SK-N-SH (cell line): ENCODE measurements around the gene VDR.

Experiments used
- CTCF ChIP-seq: fragments of 200-600 bp; sonication (generic); IDR thresholded peaks from 2 replicates; pipeline ENCODE4 v1.6.1; 2017; ENCODE audit warnings: antibody characterized with exemption, mild to moderate bottlenecking, moderate library complexity
- EP300 ChIP-seq, 2 experiments: IDR thresholded peaks; 2 replicates each; pipeline versions ENCODE4 v1.4.0 to v1.6.1; 2012; ENCODE audit warnings: borderline replicate concordance in 1 of 2, low read depth in 1 of 2, low read length in 1 of 2
- REST ChIP-seq: IDR thresholded peaks from 2 replicates; pipeline ENCODE4 v1.6.1; 2012; ENCODE audit warnings: mild to moderate bottlenecking, low read depth, low read length, moderate library complexity

- TF ChIP-seq REST (no peak), CTCF (no peak), EP300 (IDR thresholded peaks at IDR 0.05; ENCODE audit: borderline replicate concordance in 1 of 2, low read depth in 1 of 2, low read length in 1 of 2) (no peak)
These were observed 40.8 kb downstream of the VDR start for GRCh38 chr12:47863985-47864384.
